Esophagus muscularis mucosa (tissue), 4 donors: Measurements from ENCODE around the gene RTN4. TPM values are rescaled to one million over a fixed set of nuclear protein-coding genes. Genes with fewer than 3 reads are reported as not detected.
"Not testable (repeated sequence)": the region's sequence is repeated elsewhere in the genome, so short reads cannot be mapped to it uniquely, and the experiment has no call there.

Experiments
- DNase-seq: peaks from one replicate; pipeline ENCODE4 v3.0.0-alpha.2; 2017; ENCODE audit errors: extremely low spot score
- H3K27ac ChIP-seq, 4 donors: fragments of 200-600 bp; sonication (generic); replicated peaks in 1 of 4; 1 replicate in 3 of 4; 2 replicates in 1 of 4; pipeline ENCODE4 v1.5.1; 2016 to 2019; ENCODE audit warnings: mild to moderate bottlenecking in 1 of 4
- H3K27me3 ChIP-seq, 4 donors: fragments of 200-600 bp; sonication (generic); one replicate each; pipeline versions ENCODE4 v1.5.1 to v1.6.0; 2016 to 2019
- H3K36me3 ChIP-seq, 4 donors: fragments of 200-600 bp; sonication (generic); one replicate each; pipeline ENCODE4 v1.5.1; 2016 to 2019
- H3K4me1 ChIP-seq, 4 donors: fragments of 200-600 bp; sonication (generic); one replicate each; pipeline ENCODE4 v1.5.1; 2016 to 2019
- H3K4me3 ChIP-seq, 4 donors: fragments of 200-600 bp; sonication (generic); 1 replicate in 2 of 4; 2 replicates in 2 of 4; pipeline ENCODE4 v1.5.1; 2016 to 2019; ENCODE audit warnings: mild to moderate bottlenecking in 4 of 4, moderate library complexity in 1 of 4
- H3K9me3 ChIP-seq, 4 donors: fragments of 200-600 bp; sonication (generic); 1 replicate in 3 of 4; 2 replicates in 1 of 4; pipeline ENCODE4 v1.5.1; 2016 to 2019
- EP300 ChIP-seq: sonication (generic); formaldehyde crosslinking; IDR thresholded peaks from one replicate; pipeline ENCODE4 v1.6.1; 2017; ENCODE audit warnings: antibody characterized with exemption
- POLR2A ChIP-seq: fragments of 450-650 bp; IDR thresholded peaks from one replicate; pipeline ENCODE4 v1.6.1; 2017; ENCODE audit warnings: antibody characterized with exemption, moderate library complexity, mild to moderate bottlenecking, low read depth
- POLR2AphosphoS5 ChIP-seq, 2 donors: sonication (generic); formaldehyde crosslinking; IDR thresholded peaks; one replicate each; pipeline ENCODE4 v1.6.1; 2017; ENCODE audit warnings: antibody characterized with exemption in 2 of 2
- WGBS: methylation state at CpG from one replicate; pipeline ENCODE4 v1.1.5; 2018; 5-methylcytosine and 5-hydroxymethylcytosine counted together
- intact Hi-C: fragments of 100-400 bp; cut with DNase I; formaldehyde crosslinking; loops from one replicate; pipeline ENCODE4 v1.15.1; 2023
- total RNA-seq, 4 donors: library from RNA; depleted of rRNA; stranded (reverse); fragments of >200 nt; gene quantifications; one replicate each; pipeline versions ENCODE4 v1.1.0 to v1.2.1, GENCODE V29; 2016
- TF ChIP-seq, protein P1 (sequence below), 3 experiments: fragments of 200-600 bp in 2 of 3; fragments of 450-650 bp in 1 of 3; sonication (generic) in 2 of 3; IDR thresholded peaks; one replicate each; pipeline ENCODE4 v1.5.1; 2017 to 2019; ENCODE audit warnings: antibody characterized with exemption in 3 of 3, mild to moderate bottlenecking in 2 of 3, moderate library complexity in 1 of 3

The RTN4 gene
- total RNA-seq, 4 donors from 2014 or later = 214 to 272 (median 251) TPM

GRCh38 chr2:54995553-54995952, 54.7 kb downstream of the RTN4 start:
- H3K27me3 ChIP-seq = no peaks in the 10 kb centered on the region
- 83% methylated on average over 3 of the region's 3 CpGs for WGBS
- no peak for DNase-seq
- H3K27ac ChIP-seq = no peak overlapping the region
- H3K9me3 ChIP-seq = no peaks in the 10 kb centered on the region
- intact Hi-C loops = no loop called here
- TF ChIP-seq EP300 (no peak), POLR2AphosphoS5 (IDR thresholded peaks at IDR 0.05) (no peak), POLR2A (no peak)
- TF ChIP-seq, protein P1, sequence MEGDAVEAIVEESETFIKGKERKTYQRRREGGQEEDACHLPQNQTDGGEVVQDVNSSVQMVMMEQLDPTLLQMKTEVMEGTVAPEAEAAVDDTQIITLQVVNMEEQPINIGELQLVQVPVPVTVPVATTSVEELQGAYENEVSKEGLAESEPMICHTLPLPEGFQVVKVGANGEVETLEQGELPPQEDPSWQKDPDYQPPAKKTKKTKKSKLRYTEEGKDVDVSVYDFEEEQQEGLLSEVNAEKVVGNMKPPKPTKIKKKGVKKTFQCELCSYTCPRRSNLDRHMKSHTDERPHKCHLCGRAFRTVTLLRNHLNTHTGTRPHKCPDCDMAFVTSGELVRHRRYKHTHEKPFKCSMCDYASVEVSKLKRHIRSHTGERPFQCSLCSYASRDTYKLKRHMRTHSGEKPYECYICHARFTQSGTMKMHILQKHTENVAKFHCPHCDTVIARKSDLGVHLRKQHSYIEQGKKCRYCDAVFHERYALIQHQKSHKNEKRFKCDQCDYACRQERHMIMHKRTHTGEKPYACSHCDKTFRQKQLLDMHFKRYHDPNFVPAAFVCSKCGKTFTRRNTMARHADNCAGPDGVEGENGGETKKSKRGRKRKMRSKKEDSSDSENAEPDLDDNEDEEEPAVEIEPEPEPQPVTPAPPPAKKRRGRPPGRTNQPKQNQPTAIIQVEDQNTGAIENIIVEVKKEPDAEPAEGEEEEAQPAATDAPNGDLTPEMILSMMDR (IDR thresholded peaks at IDR 0.05) = no peak
- peaks cover 17 to 93% (median 87%) of the 10 kb centered on the region in 4 donors for H3K4me1 ChIP-seq
- no peaks in the 10 kb centered on the region for H3K36me3 ChIP-seq
- H3K4me3 ChIP-seq = no peak overlapping the region

DNA sequence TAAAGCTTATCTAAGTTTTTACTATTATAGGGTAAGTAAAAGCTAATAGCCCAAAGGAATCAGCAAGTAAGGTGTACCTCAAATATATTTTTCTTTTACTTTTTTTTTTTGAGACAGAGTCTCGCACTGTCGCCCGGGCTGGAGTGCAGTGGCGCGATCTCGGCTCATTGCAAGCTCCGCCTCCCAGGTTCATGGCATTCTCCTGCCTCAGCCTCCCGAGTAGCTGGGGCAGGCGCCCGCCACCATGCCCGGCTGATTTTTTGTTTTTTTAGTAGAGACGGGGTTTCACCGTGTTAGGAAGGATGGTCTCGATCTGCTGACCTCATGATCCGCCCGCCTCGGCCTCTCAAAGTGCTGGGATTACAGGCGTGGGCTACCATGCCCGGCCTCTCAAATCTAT, 59.6 kb downstream of the RTN4 start:
- H3K4me3 ChIP-seq, intact Hi-C loops, H3K27me3 ChIP-seq, H3K27ac ChIP-seq, DNase-seq, H3K9me3 ChIP-seq: not testable (repeated sequence)
- Histone ChIP-seq H3K36me3 (peaks cover 0 to 11% (median 5%) of the 10 kb centered on the region in 4 donors), H3K4me1 (peaks cover 0 to 93% (median 88%) of the 10 kb centered on the region in 4 donors)
- 92% methylated on average over 19 of the region's 19 CpGs for WGBS

DNA sequence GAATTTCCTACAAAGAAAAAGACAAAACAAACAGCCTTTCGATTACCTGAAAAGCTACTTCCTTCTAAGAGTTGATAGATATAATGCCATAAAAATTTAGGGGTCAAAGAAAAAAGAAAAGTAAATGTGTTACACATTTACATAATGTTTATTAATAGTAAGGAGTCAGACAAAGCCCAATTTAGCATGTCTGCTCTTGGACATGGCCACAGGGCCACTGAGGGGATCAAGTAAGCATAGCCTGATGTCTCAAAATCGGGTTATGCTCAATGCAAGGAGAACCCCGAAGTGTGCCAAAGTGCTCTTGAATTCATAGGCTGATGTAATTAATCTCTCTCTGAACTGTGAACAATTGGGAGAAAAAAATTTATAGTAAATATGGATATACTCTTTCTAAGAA, 61.6 kb downstream of the RTN4 start:
- no peaks in the 10 kb centered on the region for H3K27me3 ChIP-seq
- DNase-seq = no peak
- H3K36me3 ChIP-seq = peaks cover 0 to 12% (median 5%) of the 10 kb centered on the region in 4 donors
- no peak for TF ChIP-seq POLR2AphosphoS5 (IDR thresholded peaks at IDR 0.05)
- TF ChIP-seq, protein P1 (IDR thresholded peaks at IDR 0.05) = no peak
- TF ChIP-seq EP300 = no peak
- no peak for TF ChIP-seq POLR2A
- WGBS = 71% methylated on average over 3 of the region's 3 CpGs
- H3K4me3 ChIP-seq = no peak overlapping the region
- intact Hi-C loops = no loop called here
- no peak overlapping the region for H3K27ac ChIP-seq
- H3K4me1 ChIP-seq = peaks cover 2 to 92% (median 88%) of the 10 kb centered on the region in 4 donors
- no peaks in the 10 kb centered on the region for H3K9me3 ChIP-seq

DNA sequence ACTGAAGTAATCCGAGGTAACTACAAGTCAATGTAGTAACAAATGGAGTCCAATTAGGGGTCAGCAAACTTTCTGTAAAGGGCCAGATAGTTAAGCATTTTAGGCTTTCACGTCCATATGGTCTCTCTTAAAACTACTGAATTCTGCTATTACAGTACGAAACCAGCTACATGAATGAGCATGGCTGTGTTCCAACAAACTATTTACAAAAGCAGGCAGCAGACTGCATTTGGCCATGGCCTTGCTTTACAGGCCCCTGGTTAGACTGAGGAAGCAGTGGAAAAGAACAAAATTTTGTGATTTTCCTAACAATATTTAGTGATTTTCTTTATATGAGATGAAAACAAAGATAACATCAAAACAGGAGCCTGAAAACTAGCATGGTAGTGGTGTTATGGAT, 64.0 kb downstream of the RTN4 start:
- 42% methylated on average over 3 of the region's 3 CpGs for WGBS
- no peaks in the 10 kb centered on the region for H3K27me3 ChIP-seq
- no peak for DNase-seq
- intact Hi-C loops = no loop called here
- TF ChIP-seq POLR2A = no peak
- no peak for TF ChIP-seq POLR2AphosphoS5 (IDR thresholded peaks at IDR 0.05)
- TF ChIP-seq, protein P1 (IDR thresholded peaks at IDR 0.05) = no peak
- no peak for TF ChIP-seq EP300
- H3K4me3 ChIP-seq = no peak overlapping the region
- no peak overlapping the region for H3K27ac ChIP-seq
- peaks cover 5 to 88% (median 83%) of the 10 kb centered on the region in 4 donors for H3K4me1 ChIP-seq
- H3K36me3 ChIP-seq = peaks cover 0 to 21% (median 8%) of the 10 kb centered on the region in 4 donors
- H3K9me3 ChIP-seq = no peaks in the 10 kb centered on the region

GRCh38 chr2:54984476-54984875, 65.8 kb downstream of the RTN4 start:
- Histone ChIP-seq H3K27ac (no peak overlapping the region), H3K27me3 (no peaks in the 10 kb centered on the region), H3K4me1 (peaks cover 6 to 93% (median 88%) of the 10 kb centered on the region in 4 donors), H3K36me3 (peaks cover 0 to 24% (median 8%) of the 10 kb centered on the region in 4 donors), H3K9me3 (no peaks in the 10 kb centered on the region), H3K4me3 (no peak overlapping the region)
- DNase-seq = no peak
- intact Hi-C loops = no loop called here
- no peak for TF ChIP-seq EP300
- no peak for TF ChIP-seq POLR2AphosphoS5 (IDR thresholded peaks at IDR 0.05)
- TF ChIP-seq POLR2A = no peak
- TF ChIP-seq, protein P1 (IDR thresholded peaks at IDR 0.05) = no peak
